ENCODE data around the gene ZC3H7A. TPM values are rescaled to one million over a fixed set of nuclear protein-coding genes. Genes with fewer than 3 reads are reported as not detected.

ZC3H7A gene
- total RNA-seq, 1 experiment from 2014 or later, result 45.9 TPM

GRCh38 chr16:11729787-11730186 is 67.3 kb downstream of the ZC3H7A start:
- Mint-ChIP-seq H3K4me3 (no peak overlapping the region), H3K27me3 (ENCODE audit: low read depth) (no peaks in the 10 kb centered on the region), H3K9me3 (no peaks in the 10 kb centered on the region), H3K4me1 (no peaks in the 10 kb centered on the region), H3K36me3 (peaks cover 28% of the 10 kb centered on the region), H3K27ac (no peak overlapping the region)
- CTCF ChIA-PET, result no interaction called here
- ATAC-seq, result no peak
- POLR2A ChIA-PET, result no interaction called here
- no peak for TF ChIP-seq FOXJ3 (CRISPR knock-in tag; IDR thresholded peaks at IDR 0.05; ENCODE audit: borderline replicate concordance)
- no peak for DNase-seq (ENCODE audit: low spot score)

- Mint-ChIP-seq H3K36me3 (peaks cover 16% of the 10 kb centered on the region), H3K27ac (no peak overlapping the region), H3K27me3 (ENCODE audit: low read depth) (no peaks in the 10 kb centered on the region), H3K9me3 (no peaks in the 10 kb centered on the region), H3K4me1 (no peaks in the 10 kb centered on the region), H3K4me3 (no peak overlapping the region)
- DNase-seq (ENCODE audit: low spot score) (no peak), ATAC-seq (no peak)
- ChIA-PET CTCF (interaction anchor here (1.0 kb wide), 1 partner anchor 8 kb away, joined by 3 read pairs; no protein-coding TSS in a partner anchor), POLR2A (no interaction called here)
- TF ChIP-seq ZBTB21 (CRISPR knock-in tag; IDR thresholded peaks at IDR 0.05; ENCODE audit: borderline replicate concordance) (no peak), PRDM15 (CRISPR knock-in tag; IDR thresholded peaks at IDR 0.05) (no peak), USF2 (CRISPR knock-in tag; IDR thresholded peaks at IDR 0.05) (no peak), SMAD3 (CRISPR knock-in tag; IDR thresholded peaks at IDR 0.05; ENCODE audit: borderline replicate concordance) (no peak), GABPB1 (CRISPR knock-in tag; IDR thresholded peaks at IDR 0.05) (no peak), OVOL2 (CRISPR knock-in tag; IDR thresholded peaks at IDR 0.05; ENCODE audit: borderline replicate concordance) (no peak), NFYB (CRISPR knock-in tag; conservative IDR thresholded peaks at IDR 0.05; ENCODE audit: low read depth) (no peak), IRF2 (CRISPR knock-in tag; IDR thresholded peaks at IDR 0.05; ENCODE audit: borderline replicate concordance, low read depth) (no peak)
Observed at GRCh38 chr16:11727796-11728543, 69.1 kb downstream of the ZC3H7A start.

- CTCF ChIA-PET, result interaction anchor here (1.4 kb wide), 1 partner anchor 12 kb away, joined by 3 read pairs; no protein-coding TSS in a partner anchor
- DNase-seq (ENCODE audit: low spot score) (no peak), ATAC-seq (no peak)
- POLR2A ChIA-PET, result no interaction called here
- Mint-ChIP-seq H3K9me3 (no peaks in the 10 kb centered on the region), H3K27ac (no peak overlapping the region), H3K4me1 (no peaks in the 10 kb centered on the region), H3K36me3 (peaks cover 21% of the 10 kb centered on the region), H3K4me3 (no peak overlapping the region), H3K27me3 (ENCODE audit: low read depth) (no peaks in the 10 kb centered on the region)
- TF ChIP-seq ZNF532 (CRISPR knock-in tag; IDR thresholded peaks at IDR 0.05; ENCODE audit: borderline replicate concordance) (no peak), SOX15 (CRISPR knock-in tag; IDR thresholded peaks at IDR 0.05) (no peak), USF2 (CRISPR knock-in tag; IDR thresholded peaks at IDR 0.05) (no peak), TCF7 (CRISPR knock-in tag; IDR thresholded peaks at IDR 0.05; ENCODE audit: low read depth) (no peak), AFF4 (CRISPR knock-in tag; IDR thresholded peaks at IDR 0.05; ENCODE audit: borderline replicate concordance) (no peak), SMAD3 (CRISPR knock-in tag; IDR thresholded peaks at IDR 0.05; ENCODE audit: borderline replicate concordance) (no peak), ZNF138 (CRISPR knock-in tag; conservative IDR thresholded peaks at IDR 0.05) (no peak), FOXK1 (CRISPR knock-in tag; IDR thresholded peaks at IDR 0.05) (no peak)
Observed at GRCh38 chr16:11726008-11726407, 71.0 kb downstream of the ZC3H7A start.
